Measurements from ENCODE around the gene USP17L11. TPM values are rescaled to one million over a fixed set of nuclear protein-coding genes. Genes with fewer than 3 reads are reported as not detected.

USP17L11 gene
- total RNA-seq, 1 experiment from 2014 or later: not detected

Other genes starting within 250 kb of the USP17L11 start
- not detected in 2 replicates for gene FAM90A26, start 45.0 kb upstream of the USP17L11 start, total RNA-seq (2014; rRNA removed; shearing (Covaris generic))
- not detected in 2 replicates for gene USP17L10, start 4.7 kb upstream of the USP17L11 start, total RNA-seq (2014; rRNA removed; shearing (Covaris generic))
- gene USP17L12, start 4.7 kb downstream of the USP17L11 start, total RNA-seq (2014; rRNA removed; shearing (Covaris generic)): not detected in 2 replicates
- gene USP17L13, start 9.5 kb downstream of the USP17L11 start, total RNA-seq (2014; rRNA removed; shearing (Covaris generic)): not detected in 2 replicates
- gene USP17L15, start 19.0 kb downstream of the USP17L11 start, total RNA-seq (2014; rRNA removed; shearing (Covaris generic)): not detected in 2 replicates
- gene USP17L17, start 28.5 kb downstream of the USP17L11 start, total RNA-seq (2014; rRNA removed; shearing (Covaris generic)): not detected in 2 replicates
- not detected in 2 replicates for gene USP17L18, start 33.2 kb downstream of the USP17L11 start, total RNA-seq (2014; rRNA removed; shearing (Covaris generic))
- gene USP17L19, start 38.0 kb downstream of the USP17L11 start, total RNA-seq (2014; rRNA removed; shearing (Covaris generic)): not detected in 2 replicates
- gene USP17L20, start 42.7 kb downstream of the USP17L11 start, total RNA-seq (2014; rRNA removed; shearing (Covaris generic)): not detected in 2 replicates
- not detected in 2 replicates for gene USP17L21, start 47.5 kb downstream of the USP17L11 start, total RNA-seq (2014; rRNA removed; shearing (Covaris generic))
- not detected in 2 replicates for gene USP17L22, start 52.2 kb downstream of the USP17L11 start, total RNA-seq (2014; rRNA removed; shearing (Covaris generic))
- gene USP17L24, start 109.8 kb downstream of the USP17L11 start, total RNA-seq (2014; rRNA removed; shearing (Covaris generic)): not detected in 2 replicates
- gene USP17L25, start 114.5 kb downstream of the USP17L11 start, total RNA-seq (2014; rRNA removed; shearing (Covaris generic)): not detected in 2 replicates
- gene USP17L26, start 119.3 kb downstream of the USP17L11 start, total RNA-seq (2014; rRNA removed; shearing (Covaris generic)): not detected in 2 replicates
- not detected in 2 replicates for gene USP17L5, start 124.0 kb downstream of the USP17L11 start, total RNA-seq (2014; rRNA removed; shearing (Covaris generic))
- gene USP17L27, start 128.7 kb downstream of the USP17L11 start, total RNA-seq (2014; rRNA removed; shearing (Covaris generic)): not detected in 2 replicates
- not detected in 2 replicates for gene USP17L28, start 133.5 kb downstream of the USP17L11 start, total RNA-seq (2014; rRNA removed; shearing (Covaris generic))
- not detected in 2 replicates for gene USP17L29, start 138.2 kb downstream of the USP17L11 start, total RNA-seq (2014; rRNA removed; shearing (Covaris generic))
- not detected in 2 replicates for gene USP17L30, start 147.7 kb downstream of the USP17L11 start, total RNA-seq (2014; rRNA removed; shearing (Covaris generic))
- gene DEFB131A, start 229.0 kb downstream of the USP17L11 start, total RNA-seq (2014; rRNA removed; shearing (Covaris generic)): not detected in 2 replicates

All from SK-MEL-5 (cell line).